ENCODE results near the gene NME7.
"Not testable (repeated sequence)": the region's sequence is repeated elsewhere in the genome, so short reads cannot be mapped to it uniquely, and the experiment has no call there.

NME7 gene

GRCh38 chr1:169186106-169186505 lies 181.5 kb downstream of the NME7 start:
- TF ChIP-seq CTCF (IDR thresholded peaks at IDR 0.05; ENCODE audit: insufficient read depth, missing control alignments) = no peak
- FAIRE-seq (no peak), DNase-seq (ENCODE audit: insufficient read length, low spot score) (no peak)

DNA sequence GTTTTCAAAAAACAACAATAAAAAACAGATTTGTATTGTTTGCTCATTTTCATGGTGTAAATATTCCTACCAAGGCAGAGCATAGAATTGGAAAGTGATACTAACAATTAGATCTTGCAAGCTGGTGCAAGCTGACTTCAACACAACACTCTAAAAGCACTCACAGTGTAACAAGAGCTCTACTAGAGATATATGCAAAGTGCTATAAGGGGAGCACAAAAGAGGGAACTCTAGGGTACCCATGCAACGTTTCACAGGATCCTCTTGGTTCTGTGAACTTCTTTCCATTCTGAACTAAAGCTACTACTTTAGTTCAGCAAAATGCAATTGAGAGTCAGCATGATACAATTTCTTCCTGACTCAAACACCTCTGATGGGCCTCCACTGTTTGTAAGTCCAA lies 182.8 kb downstream of the NME7 start:
- no peak for DNase-seq (ENCODE audit: insufficient read length, low spot score)
- peak; percentile 51 for FAIRE-seq
- no peak for TF ChIP-seq CTCF (IDR thresholded peaks at IDR 0.05; ENCODE audit: insufficient read depth, missing control alignments)

GRCh38 chr1:169180174-169180573 lies 187.4 kb downstream of the NME7 start:
- no peak for FAIRE-seq
- TF ChIP-seq CTCF (IDR thresholded peaks at IDR 0.05; ENCODE audit: insufficient read depth, missing control alignments) = no peak
- DNase-seq (ENCODE audit: insufficient read length, low spot score) = no peak

DNA sequence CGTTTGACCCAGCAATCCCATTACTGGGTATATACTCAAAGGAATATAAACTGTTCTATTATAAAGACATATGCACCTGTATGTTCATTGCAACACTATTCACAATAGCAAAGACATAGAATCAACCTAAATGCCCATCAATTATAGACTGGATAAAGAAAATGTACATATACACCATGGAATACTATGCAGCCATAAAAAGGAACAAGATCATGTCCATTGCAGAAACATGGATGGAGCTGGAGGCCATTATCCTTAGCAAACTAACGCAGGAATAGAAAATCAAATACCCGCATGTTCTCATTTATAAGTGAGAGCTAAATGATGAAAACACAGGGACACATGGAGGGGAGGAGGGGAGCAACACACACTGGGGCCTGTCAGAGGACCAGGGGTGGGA lies 188.2 kb downstream of the NME7 start:
- not testable (repeated sequence) for FAIRE-seq; DNase-seq (ENCODE audit: insufficient read length, low spot score)

DNA sequence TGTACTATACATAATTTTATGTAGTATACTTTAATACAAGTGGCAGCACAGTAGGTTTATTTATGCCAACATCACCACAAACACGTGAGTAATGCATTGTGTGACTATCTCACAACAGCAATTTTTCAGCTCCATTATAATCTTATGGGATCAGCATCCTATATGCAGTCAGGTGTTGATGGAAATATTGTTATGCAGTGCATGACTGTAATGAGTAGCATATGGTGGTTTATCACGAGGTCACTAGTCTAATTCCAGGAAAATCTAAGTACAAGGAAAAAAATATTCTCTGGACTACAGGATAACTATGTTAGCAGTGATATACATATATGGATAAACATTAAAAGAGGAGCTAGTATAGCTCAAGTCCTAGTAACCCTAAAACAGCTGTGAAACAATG lies 192.1 kb downstream of the NME7 start:
- TF ChIP-seq CTCF (IDR thresholded peaks at IDR 0.05; ENCODE audit: insufficient read depth, missing control alignments) = no peak
- peak; percentile 41 for FAIRE-seq
- DNase-seq (ENCODE audit: insufficient read length, low spot score) = no peak

- no peak for TF ChIP-seq CTCF (IDR thresholded peaks at IDR 0.05; ENCODE audit: insufficient read depth, missing control alignments)
- DNase-seq (ENCODE audit: insufficient read length, low spot score) = no peak
- no peak for FAIRE-seq
Measured at GRCh38 chr1:169163059-169163458, 204.5 kb downstream of the NME7 start.

DNA sequence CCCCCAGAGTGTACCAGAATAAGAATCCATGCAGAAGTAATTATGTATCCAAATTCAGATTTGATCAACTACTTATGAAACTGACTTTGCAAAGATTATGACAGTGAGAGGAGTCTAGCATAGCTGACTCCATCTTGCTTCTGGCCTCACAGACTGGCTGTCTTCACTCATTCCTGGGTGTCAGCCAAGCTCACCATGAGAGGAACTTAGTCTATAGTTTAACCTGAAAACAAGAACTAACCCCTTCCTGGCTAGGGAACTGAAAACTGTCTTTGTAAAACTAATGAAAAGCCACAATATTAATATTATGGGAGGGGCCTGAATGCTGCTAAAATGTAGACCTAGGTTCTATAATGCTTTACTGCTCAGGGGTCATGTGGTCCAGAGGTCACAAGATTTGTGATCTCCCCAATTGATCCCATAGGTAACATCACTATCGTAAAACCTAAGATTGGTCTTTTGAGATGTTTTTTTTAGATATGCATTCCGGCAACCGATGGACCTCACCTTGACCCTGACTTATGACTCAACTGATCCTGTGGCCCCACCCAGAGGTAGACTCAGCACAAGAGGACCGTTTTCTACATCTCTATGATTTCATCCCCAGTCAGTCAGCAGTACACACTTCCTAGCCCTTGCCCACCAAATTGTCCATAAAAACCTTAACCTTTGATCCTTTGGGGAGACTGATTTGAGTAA lies 206.0 kb downstream of the NME7 start:
- peak; percentile 35 for FAIRE-seq
- DNase-seq (ENCODE audit: insufficient read length, low spot score) = no peak
- TF ChIP-seq CTCF (IDR thresholded peaks at IDR 0.05; ENCODE audit: insufficient read depth, missing control alignments) = no peak
